ENCODE results near the gene VPREB3. TPM values are rescaled to one million over a fixed set of nuclear protein-coding genes. Genes with fewer than 3 reads are reported as not detected.

VPREB3 gene
- total RNA-seq, 5 donors from 2014 or later (not counting 1 experiment from before 2014, with no cell fraction given), result 1.5 to 2.6 (median 1.7) TPM; not detected in 1

GRCh38 chr22:23762842-23763578 is 8.8 kb upstream of the VPREB3 start, which contains the start of gene C22orf15:
Gene C22orf15 (plus strand): TSS chr22:23762990. CDS start chr22:23763307, 317 bp downstream.
- Histone ChIP-seq H3K4me3 (ENCODE audit: control insufficient read depth in 1 of 2, extremely low read depth in 1 of 2, low read length in 1 of 2) (peak within 1 kb of the TSS; percentile 43 to 44), H3K4me1 (ENCODE audit: control insufficient read depth in 1 of 2, extremely low read depth in 1 of 2, insufficient read depth in 2 of 2, low read length in 2 of 2) (peaks cover 15 to 51% of the 10 kb centered on the region in 2 experiments), H3K27me3 (replicated peaks in 1 of 2; ENCODE audit: control insufficient read depth in 2 of 2, extremely low read depth in 1 of 2, insufficient read depth in 2 of 2, low read length in 1 of 2) (no peaks in the 10 kb centered on the region), H3K27ac (ENCODE audit: low read length) (peak within 1 kb of the TSS; percentile 10), H3K9me3 (no peaks in the 10 kb centered on the region), H3K36me3 (ENCODE audit: control insufficient read depth in 2 of 2, extremely low read depth in 1 of 2, insufficient read depth in 1 of 2, low read length in 1 of 2) (peaks cover 2 to 3% of the 10 kb centered on the region in 2 donors)
- no peaks in the 10 kb centered on the region for H3K9me3 Mint-ChIP-seq
- POLR2A ChIA-PET, result no interaction called here
- peak within 1 kb of the TSS; percentile 64 to 84 (median 71) for H3K4me3 Mint-ChIP-seq
- ATAC-seq (replicated peaks in 1 of 4) (peak; percentile 23 to 51 (median 46)), DNase-seq (peak in 5 of 35 experiments; percentile 8 to 32 (median 14))
- 32% methylated on average over 15 of the region's 23 CpGs for WGBS (ENCODE audit: insufficient coverage)
- no peaks in the 10 kb centered on the region for H3K36me3 Mint-ChIP-seq
- H3K27ac Mint-ChIP-seq, result peak within 1 kb of the TSS; percentile 80 to 90
- H3K4me1 Mint-ChIP-seq, result peaks cover 28 to 48% (median 41%) of the 10 kb centered on the region in 3 donors
- CTCF ChIA-PET, result interaction anchor here in 1 of 2 donors (0.5 to 0.7 kb wide), 2 partner anchors 88 to 155 kb away, joined by 3 read pairs; no protein-coding TSS in a partner anchor
- H3K27me3 Mint-ChIP-seq, result no peaks in the 10 kb centered on the region

- no peak overlapping the region for H3K27ac ChIP-seq (ENCODE audit: low read length)
- Mint-ChIP-seq H3K27me3 (no peaks in the 10 kb centered on the region), H3K4me3 (no peak overlapping the region), H3K27ac (no peak overlapping the region), H3K4me1 (peaks cover 18 to 31% (median 23%) of the 10 kb centered on the region in 3 donors), H3K9me3 (no peaks in the 10 kb centered on the region), H3K36me3 (no peaks in the 10 kb centered on the region)
- H3K4me3 ChIP-seq (ENCODE audit: control insufficient read depth in 1 of 2, extremely low read depth in 1 of 2, low read length in 1 of 2), result no peak overlapping the region
- H3K4me1 ChIP-seq (ENCODE audit: control insufficient read depth in 1 of 2, extremely low read depth in 1 of 2, insufficient read depth in 2 of 2, low read length in 2 of 2), result peaks cover 11 to 27% of the 10 kb centered on the region in 2 experiments
- 78% methylated on average over 3 of the region's 6 CpGs for WGBS (ENCODE audit: insufficient coverage)
- ChIA-PET POLR2A (interaction anchor here in 1 of 2 donors (0.7 kb wide), 1 partner anchor 114 kb away, joined by 6 read pairs; no protein-coding TSS in a partner anchor), CTCF (no interaction called here)
- ATAC-seq (replicated peaks in 1 of 4) (no peak), DNase-seq (no peak)
- H3K27me3 ChIP-seq (replicated peaks in 1 of 2; ENCODE audit: control insufficient read depth in 2 of 2, extremely low read depth in 1 of 2, insufficient read depth in 2 of 2, low read length in 1 of 2), result no peaks in the 10 kb centered on the region
- no peaks in the 10 kb centered on the region for H3K9me3 ChIP-seq
- H3K36me3 ChIP-seq (ENCODE audit: control insufficient read depth in 2 of 2, extremely low read depth in 1 of 2, insufficient read depth in 1 of 2, low read length in 1 of 2), result peaks cover 2 to 3% of the 10 kb centered on the region in 2 donors
These were observed 5.8 kb upstream of the VPREB3 start for GRCh38 chr22:23760056-23760455.

GRCh38 chr22:23759566-23759965 is 5.3 kb upstream of the VPREB3 start:
- no peak for ATAC-seq (replicated peaks in 1 of 4)
- no peaks in the 10 kb centered on the region for H3K9me3 Mint-ChIP-seq
- no peak overlapping the region for H3K4me3 ChIP-seq (ENCODE audit: control insufficient read depth in 1 of 2, extremely low read depth in 1 of 2, low read length in 1 of 2)
- no peak for DNase-seq
- H3K4me1 ChIP-seq (ENCODE audit: control insufficient read depth in 1 of 2, extremely low read depth in 1 of 2, insufficient read depth in 2 of 2, low read length in 2 of 2), result peaks cover 11 to 22% of the 10 kb centered on the region in 2 experiments
- ChIA-PET CTCF (no interaction called here), POLR2A (no interaction called here)
- H3K9me3 ChIP-seq, result no peaks in the 10 kb centered on the region
- no peaks in the 10 kb centered on the region for H3K27me3 ChIP-seq (replicated peaks in 1 of 2; ENCODE audit: control insufficient read depth in 2 of 2, extremely low read depth in 1 of 2, insufficient read depth in 2 of 2, low read length in 1 of 2)
- peaks cover 0 to 3% of the 10 kb centered on the region in 2 donors for H3K36me3 ChIP-seq (ENCODE audit: control insufficient read depth in 2 of 2, extremely low read depth in 1 of 2, insufficient read depth in 1 of 2, low read length in 1 of 2)
- H3K27ac Mint-ChIP-seq, result no peak overlapping the region
- no peaks in the 10 kb centered on the region for H3K36me3 Mint-ChIP-seq
- H3K27me3 Mint-ChIP-seq, result no peaks in the 10 kb centered on the region
- no peak overlapping the region for H3K27ac ChIP-seq (ENCODE audit: low read length)
- 98% methylated on average over 4 of the region's 4 CpGs for WGBS (ENCODE audit: insufficient coverage)
- peaks cover 16 to 27% (median 19%) of the 10 kb centered on the region in 3 donors for H3K4me1 Mint-ChIP-seq
- H3K4me3 Mint-ChIP-seq, result no peak overlapping the region

GRCh38 chr22:23756891-23757290 is 2.7 kb upstream of the VPREB3 start:
- DNase-seq, result no peak
- peaks cover 0 to under 1% of the 10 kb centered on the region in 2 experiments for H3K4me1 ChIP-seq (ENCODE audit: control insufficient read depth in 1 of 2, extremely low read depth in 1 of 2, insufficient read depth in 2 of 2, low read length in 2 of 2)
- Mint-ChIP-seq H3K27ac (no peak overlapping the region), H3K4me3 (no peak overlapping the region), H3K9me3 (no peaks in the 10 kb centered on the region), H3K4me1 (peaks cover 0 to 10% (median 0%) of the 10 kb centered on the region in 3 donors), H3K27me3 (no peaks in the 10 kb centered on the region), H3K36me3 (no peaks in the 10 kb centered on the region)
- no peaks in the 10 kb centered on the region for H3K9me3 ChIP-seq
- ATAC-seq (replicated peaks in 1 of 4), result no peak
- H3K4me3 ChIP-seq (ENCODE audit: control insufficient read depth in 1 of 2, extremely low read depth in 1 of 2, low read length in 1 of 2), result no peak overlapping the region
- no peaks in the 10 kb centered on the region for H3K27me3 ChIP-seq (replicated peaks in 1 of 2; ENCODE audit: control insufficient read depth in 2 of 2, extremely low read depth in 1 of 2, insufficient read depth in 2 of 2, low read length in 1 of 2)
- no peak overlapping the region for H3K27ac ChIP-seq (ENCODE audit: low read length)
- ChIA-PET CTCF (interaction anchor here in 1 of 2 donors (0.7 kb wide), 2 partner anchors 10 to 247 kb away, joined by 3 to 5 read pairs; no protein-coding TSS in a partner anchor), POLR2A (interaction anchor here in 1 of 2 donors (0.7 kb wide), 1 partner anchor 15 kb away, joined by 10 read pairs; no protein-coding TSS in a partner anchor)
- H3K36me3 ChIP-seq (ENCODE audit: control insufficient read depth in 2 of 2, extremely low read depth in 1 of 2, insufficient read depth in 1 of 2, low read length in 1 of 2), result no peaks in the 10 kb centered on the region
- 45% methylated on average over 3 of the region's 4 CpGs for WGBS (ENCODE audit: insufficient coverage)

GRCh38 chr22:23755711-23756110 is 1.5 kb upstream of the VPREB3 start:
- no peaks in the 10 kb centered on the region for H3K9me3 Mint-ChIP-seq
- H3K4me1 ChIP-seq (ENCODE audit: control insufficient read depth in 1 of 2, extremely low read depth in 1 of 2, insufficient read depth in 2 of 2, low read length in 2 of 2), result peaks cover 5 to 9% of the 10 kb centered on the region in 2 experiments
- H3K27ac Mint-ChIP-seq, result no peak overlapping the region
- H3K4me1 Mint-ChIP-seq, result peaks cover 0 to 10% (median under 1%) of the 10 kb centered on the region in 3 donors
- ChIA-PET POLR2A (interaction anchor here in 1 of 2 donors (0.7 kb wide), 1 partner anchor 14 kb away, joined by 3 read pairs; no protein-coding TSS in a partner anchor), CTCF (no interaction called here)
- H3K27ac ChIP-seq (ENCODE audit: low read length), result no peak overlapping the region
- no peaks in the 10 kb centered on the region for H3K9me3 ChIP-seq
- no peak overlapping the region for H3K4me3 Mint-ChIP-seq
- H3K27me3 ChIP-seq (replicated peaks in 1 of 2; ENCODE audit: control insufficient read depth in 2 of 2, extremely low read depth in 1 of 2, insufficient read depth in 2 of 2, low read length in 1 of 2), result peaks cover 0 to 2% of the 10 kb centered on the region in 2 experiments
- H3K36me3 ChIP-seq (ENCODE audit: control insufficient read depth in 2 of 2, extremely low read depth in 1 of 2, insufficient read depth in 1 of 2, low read length in 1 of 2), result no peaks in the 10 kb centered on the region
- no peaks in the 10 kb centered on the region for H3K36me3 Mint-ChIP-seq
- 88% methylated on average over 5 of the region's 8 CpGs for WGBS (ENCODE audit: insufficient coverage)
- ATAC-seq (replicated peaks in 1 of 4), result no peak
- no peak for DNase-seq
- no peak overlapping the region for H3K4me3 ChIP-seq (ENCODE audit: control insufficient read depth in 1 of 2, extremely low read depth in 1 of 2, low read length in 1 of 2)
- H3K27me3 Mint-ChIP-seq, result no peaks in the 10 kb centered on the region

GRCh38 chr22:23754980-23755636 is 883 bp upstream of the VPREB3 start:
- POLR2A ChIA-PET, result interaction anchor here in 1 of 2 donors (0.7 kb wide), 1 partner anchor 15 kb away, joined by 3 read pairs; no protein-coding TSS in a partner anchor

More at GRCh38 chr22:23754980-23755636, 883 bp upstream of the VPREB3 start:
- no peaks in the 10 kb centered on the region for H3K36me3 ChIP-seq (ENCODE audit: control insufficient read depth in 2 of 2, extremely low read depth in 1 of 2, insufficient read depth in 1 of 2, low read length in 1 of 2)
- WGBS (ENCODE audit: insufficient coverage), result 97% methylated on average over 3 of the region's 6 CpGs
- H3K4me1 ChIP-seq (ENCODE audit: control insufficient read depth in 1 of 2, extremely low read depth in 1 of 2, insufficient read depth in 2 of 2, low read length in 2 of 2), result peaks cover 7 to 15% of the 10 kb centered on the region in 2 experiments
- no peak overlapping the region for H3K27ac ChIP-seq (ENCODE audit: low read length)
- Mint-ChIP-seq H3K4me3 (no peak overlapping the region), H3K36me3 (no peaks in the 10 kb centered on the region), H3K27me3 (no peaks in the 10 kb centered on the region), H3K27ac (no peak overlapping the region), H3K9me3 (no peaks in the 10 kb centered on the region), H3K4me1 (peaks cover 6 to 15% (median 7%) of the 10 kb centered on the region in 3 donors)
- H3K27me3 ChIP-seq (replicated peaks in 1 of 2; ENCODE audit: control insufficient read depth in 2 of 2, extremely low read depth in 1 of 2, insufficient read depth in 2 of 2, low read length in 1 of 2), result peaks cover 0 to 2% of the 10 kb centered on the region in 2 experiments
- ATAC-seq (replicated peaks in 1 of 4) (no peak), DNase-seq (no peak)
- no peaks in the 10 kb centered on the region for H3K9me3 ChIP-seq
- CTCF ChIA-PET, result no interaction called here
- H3K4me3 ChIP-seq (ENCODE audit: control insufficient read depth in 1 of 2, extremely low read depth in 1 of 2, low read length in 1 of 2), result no peak overlapping the region
